A673 (cell line): ENCODE measurements around the gene MAGI1.

Source experiments
- EZH2 ChIP-seq: fragments of 200-600 bp; sonication (generic); IDR thresholded peaks from 2 replicates; pipeline ENCODE4 v1.6.1; 2017; ENCODE audit warnings: borderline replicate concordance, low read depth, mild to moderate bottlenecking, mixed read lengths, antibody characterized with exemption, low read length; ENCODE audit not compliant: poor library complexity, severe bottlenecking
- TF ChIP-seq, protein P1 (sequence below): fragments of 300-800, 200-600 bp; sonication (generic); conservative IDR thresholded peaks from 2 replicates; pipeline ENCODE4 v1.5.1; 2017; ENCODE audit warnings: low read depth, mild to moderate bottlenecking, antibody characterized with exemption, low read length, moderate library complexity, mixed read lengths

DNA sequence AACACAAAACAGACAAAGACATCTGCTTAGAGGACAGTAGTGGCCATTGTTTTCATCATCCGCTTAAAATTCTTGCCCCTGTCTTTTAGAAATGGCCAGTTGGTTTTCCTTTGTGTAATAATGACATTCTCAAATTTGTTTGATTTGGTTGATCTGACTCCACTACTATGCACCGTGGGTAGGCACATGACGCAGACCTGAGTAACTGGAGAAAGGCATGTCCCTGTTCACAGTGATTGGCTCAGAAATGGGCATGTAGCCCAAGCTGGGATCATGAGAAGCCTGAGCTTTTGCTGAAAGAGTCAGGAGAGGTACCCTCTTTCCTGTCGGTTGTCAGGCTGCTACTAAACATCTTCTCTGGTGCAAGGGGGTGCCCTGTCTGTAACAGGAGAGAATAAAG is 36.6 kb upstream of the MAGI1 start:
- TF ChIP-seq, protein P1, sequence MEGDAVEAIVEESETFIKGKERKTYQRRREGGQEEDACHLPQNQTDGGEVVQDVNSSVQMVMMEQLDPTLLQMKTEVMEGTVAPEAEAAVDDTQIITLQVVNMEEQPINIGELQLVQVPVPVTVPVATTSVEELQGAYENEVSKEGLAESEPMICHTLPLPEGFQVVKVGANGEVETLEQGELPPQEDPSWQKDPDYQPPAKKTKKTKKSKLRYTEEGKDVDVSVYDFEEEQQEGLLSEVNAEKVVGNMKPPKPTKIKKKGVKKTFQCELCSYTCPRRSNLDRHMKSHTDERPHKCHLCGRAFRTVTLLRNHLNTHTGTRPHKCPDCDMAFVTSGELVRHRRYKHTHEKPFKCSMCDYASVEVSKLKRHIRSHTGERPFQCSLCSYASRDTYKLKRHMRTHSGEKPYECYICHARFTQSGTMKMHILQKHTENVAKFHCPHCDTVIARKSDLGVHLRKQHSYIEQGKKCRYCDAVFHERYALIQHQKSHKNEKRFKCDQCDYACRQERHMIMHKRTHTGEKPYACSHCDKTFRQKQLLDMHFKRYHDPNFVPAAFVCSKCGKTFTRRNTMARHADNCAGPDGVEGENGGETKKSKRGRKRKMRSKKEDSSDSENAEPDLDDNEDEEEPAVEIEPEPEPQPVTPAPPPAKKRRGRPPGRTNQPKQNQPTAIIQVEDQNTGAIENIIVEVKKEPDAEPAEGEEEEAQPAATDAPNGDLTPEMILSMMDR = no peak
- TF ChIP-seq EZH2 = no peak
